GM12875 (cell line): ENCODE data around the gene TTLL9.

Source experiments
- H3K4me3 ChIP-seq: one replicate; pipeline ENCODE4 v1.5.1; 2011; ENCODE audit warnings: low read depth, low read length, control low read depth
- TF ChIP-seq, protein P1 (sequence below): IDR thresholded peaks from 2 replicates; pipeline ENCODE4 v1.5.1; 2011; ENCODE audit warnings: low read depth, mild to moderate bottlenecking, control low read depth, inconsistent platforms, low read length, moderate library complexity, borderline replicate concordance; ENCODE audit not compliant: insufficient read depth

Gene TTLL9

GRCh38 chr20:31989030-31989645 lies 118.7 kb downstream of the TTLL9 start:
- H3K4me3 ChIP-seq, result no peak overlapping the region
- TF ChIP-seq, protein P1, sequence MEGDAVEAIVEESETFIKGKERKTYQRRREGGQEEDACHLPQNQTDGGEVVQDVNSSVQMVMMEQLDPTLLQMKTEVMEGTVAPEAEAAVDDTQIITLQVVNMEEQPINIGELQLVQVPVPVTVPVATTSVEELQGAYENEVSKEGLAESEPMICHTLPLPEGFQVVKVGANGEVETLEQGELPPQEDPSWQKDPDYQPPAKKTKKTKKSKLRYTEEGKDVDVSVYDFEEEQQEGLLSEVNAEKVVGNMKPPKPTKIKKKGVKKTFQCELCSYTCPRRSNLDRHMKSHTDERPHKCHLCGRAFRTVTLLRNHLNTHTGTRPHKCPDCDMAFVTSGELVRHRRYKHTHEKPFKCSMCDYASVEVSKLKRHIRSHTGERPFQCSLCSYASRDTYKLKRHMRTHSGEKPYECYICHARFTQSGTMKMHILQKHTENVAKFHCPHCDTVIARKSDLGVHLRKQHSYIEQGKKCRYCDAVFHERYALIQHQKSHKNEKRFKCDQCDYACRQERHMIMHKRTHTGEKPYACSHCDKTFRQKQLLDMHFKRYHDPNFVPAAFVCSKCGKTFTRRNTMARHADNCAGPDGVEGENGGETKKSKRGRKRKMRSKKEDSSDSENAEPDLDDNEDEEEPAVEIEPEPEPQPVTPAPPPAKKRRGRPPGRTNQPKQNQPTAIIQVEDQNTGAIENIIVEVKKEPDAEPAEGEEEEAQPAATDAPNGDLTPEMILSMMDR, result no peak

DNA sequence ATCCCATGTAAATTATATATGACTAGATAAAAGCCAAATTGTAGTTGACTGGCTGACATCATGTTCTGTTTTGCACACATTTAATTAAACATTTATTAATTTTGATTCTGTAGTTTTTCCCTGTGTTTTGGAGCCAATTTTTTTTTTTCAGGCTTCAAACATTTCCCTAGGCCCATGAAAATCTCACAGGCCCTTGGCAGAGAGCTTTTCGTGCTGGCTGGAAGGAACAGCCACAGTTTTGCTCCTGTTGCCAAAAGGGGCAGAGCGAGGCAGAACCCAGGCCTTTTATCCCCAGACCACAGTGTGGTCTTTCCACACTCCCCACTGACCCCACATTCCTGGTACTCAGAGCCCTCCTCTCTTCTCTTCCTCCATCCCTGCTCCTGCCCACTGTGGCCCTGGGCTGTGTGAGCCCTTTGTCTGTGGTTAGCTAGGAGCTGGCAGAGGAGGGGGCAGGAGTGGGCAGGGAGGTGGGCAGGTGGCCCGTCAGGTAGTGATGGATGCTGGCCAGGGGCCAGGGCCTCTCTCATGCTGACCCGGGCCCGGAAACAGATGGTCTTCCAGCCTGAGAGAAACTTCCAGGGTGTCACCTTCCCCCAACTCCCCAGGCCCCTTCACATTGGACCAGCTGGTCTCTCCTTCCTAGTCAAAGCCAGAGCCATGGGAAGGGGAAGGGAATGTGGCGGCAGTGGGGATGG lies 120.4 kb downstream of the TTLL9 start:
- H3K4me3 ChIP-seq, result no peak overlapping the region
- TF ChIP-seq, protein P1, result no peak

DNA sequence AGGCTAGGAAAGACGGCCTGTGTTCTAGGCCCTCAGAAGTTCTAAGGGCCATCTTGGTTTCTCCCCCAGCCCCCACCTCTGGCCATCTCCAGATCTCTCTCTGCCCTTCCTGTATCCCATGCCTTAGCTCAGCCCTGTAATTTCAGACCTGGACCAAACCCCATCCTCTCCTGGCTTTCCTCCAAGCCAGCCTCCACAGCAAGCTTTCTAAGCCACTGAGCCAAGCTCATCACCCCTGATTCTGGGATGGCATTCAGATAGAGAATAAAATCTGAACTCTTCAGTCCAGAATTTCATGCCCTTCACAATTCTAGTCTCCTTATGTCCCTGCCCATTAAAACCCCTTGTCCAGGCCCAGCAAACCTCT lies 120.9 kb downstream of the TTLL9 start:
- TF ChIP-seq, protein P1, result no peak
- no peak overlapping the region for H3K4me3 ChIP-seq

- H3K4me3 ChIP-seq, result no peak overlapping the region
- TF ChIP-seq, protein P1, result no peak
Measured at GRCh38 chr20:31992086-31992485, 121.7 kb downstream of the TTLL9 start.
